Adrenal gland (tissue), 12 donors: ENCODE results near the gene ARAP1. TPM values are rescaled to one million over a fixed set of nuclear protein-coding genes. Genes with fewer than 3 reads are reported as not detected.

Experiments
- DNase-seq, 7 donors: peaks; one replicate each; pipeline ENCODE4 v3.0.0-alpha.2; 2019 to 2020
- H3K27ac ChIP-seq, 5 donors: fragments of 200-600 bp; sonication (generic) in 4 of 5; 1 replicate in 3 of 5; 2 replicates in 2 of 5; pipeline versions ENCODE4 v1.5.1 to v1.8.0; 2016 to 2020; ENCODE audit warnings: mild to moderate bottlenecking in 1 of 5
- H3K27me3 ChIP-seq: fragments of 200-600 bp; 2 replicates; pipeline ENCODE4 v1.8.0; 2021
- H3K36me3 ChIP-seq, 2 donors: fragments of 200-600 bp; replicated peaks in 1 of 2; 1 replicate in 1 of 2; 2 replicates in 1 of 2; pipeline versions ENCODE4 v1.5.1 to v1.8.0; 2018 to 2022
- H3K4me1 ChIP-seq, 2 donors: fragments of 200-600 bp; replicated peaks in 1 of 2; 1 replicate in 1 of 2; 2 replicates in 1 of 2; pipeline versions ENCODE4 v1.5.1 to v1.8.0; 2018 to 2021
- H3K4me3 ChIP-seq, 4 donors: fragments of 200-600 bp; sonication (generic) in 3 of 4; one replicate each; pipeline ENCODE4 v1.5.1; 2016 to 2018
- H3K9me3 ChIP-seq, 3 donors: fragments of 200-600 bp; sonication (generic) in 1 of 3; replicated peaks in 1 of 3; 1 replicate in 2 of 3; 2 replicates in 1 of 3; pipeline versions ENCODE4 v1.5.1 to v1.8.0; 2016 to 2021
- CTCF ChIP-seq, 6 experiments: fragments of 450-650 bp in 4 of 6; fragments of 200-600 bp in 2 of 6; sonication (generic) in 1 of 6; IDR thresholded peaks; 1 replicate in 5 of 6; 2 replicates in 1 of 6; pipeline versions ENCODE4 v1.5.1 to v1.8.0; 2016 to 2021; ENCODE audit warnings: antibody characterized with exemption in 6 of 6, mild to moderate bottlenecking in 2 of 6, moderate library complexity in 1 of 6
- POLR2A ChIP-seq, 2 donors: fragments of 450-650 bp; IDR thresholded peaks; one replicate each; pipeline ENCODE4 v1.6.1; 2017; ENCODE audit warnings: antibody characterized with exemption in 2 of 2, mild to moderate bottlenecking in 2 of 2, moderate library complexity in 1 of 2
- WGBS, 4 donors: extraction: QIAGEN DNeasy Blood & Tissue Kit in 2 of 4; methylation state at CpG; one replicate each; pipeline versions ENCODE4 v1.1.5 to v1.1.7; 2013 to 2017; 5-methylcytosine and 5-hydroxymethylcytosine counted together
- intact Hi-C, 2 donors: fragments of 100-400 bp; cut with DNase I; formaldehyde crosslinking; loops; one replicate each; pipeline versions ENCODE4 v1.14.1 to v1.15.0; 2022 to 2023
- polyA plus RNA-seq, 3 donors: library from polyadenylated mRNA; stranded (reverse); fragments of 200-250 nt in 2 of 3; fragments of 350-450 nt in 1 of 3; fragmentation: Illumina TruSeq in 1 of 3; extraction: RNeasy Lipid Tissue Mini Kit (QIAGEN cat#74804) in 1 of 3; gene quantifications; one replicate each; pipeline ENCODE4 v1.2.3, GENCODE V29; 2013 to 2014
- total RNA-seq, 9 donors: library from RNA; depleted of rRNA in 4 of 9; stranded (reverse); fragments of >200 nt in 4 of 9; fragments of 120-200 nt in 1 of 9; fragmentation: NEBNext Ultra II Directional in 1 of 9; extraction: Animal tissue kit (Norgen Biotek cat#: 25700) in 1 of 9; gene quantifications; one replicate each; pipeline versions ENCODE4 v1.1.0 to v1.2.4, GENCODE V29; 2013 to 2023
- donor health status: healthy with polysubstance abuse.
- donor health status: Bipolar disorder and iron deficiency.
- donor health status: DM: yes; HTN: yes; CAD: no.
- donor health status: DM: no; HTN: no; CAD: no.
- donor health status: DM: no; HTN: no; CAD: no.
- donor health status: DM: yes; HTN: yes; CAD: no.

Gene ARAP1
- total and polyA plus RNA-seq, 12 donors: 30.0 to 217 (median 149) TPM

GRCh38 chr11:72661486-72661885, 90.7 kb downstream of the ARAP1 start:
- no peaks in the 10 kb centered on the region for H3K9me3 ChIP-seq
- no peaks in the 10 kb centered on the region for H3K36me3 ChIP-seq
- 88 to 95% (median 91%) methylated on average over 9 of the region's 9 CpGs for WGBS, 4 donors
- DNase-seq: no peak
- no peaks in the 10 kb centered on the region for H3K4me1 ChIP-seq
- intact Hi-C loops: loop anchor here in 1 of 2 donors (10.0 kb wide), 1 partner anchor 187 kb away; no protein-coding TSS in a partner anchor
- no peak overlapping the region for H3K4me3 ChIP-seq
- no peak for TF ChIP-seq POLR2A (IDR thresholded peaks at IDR 0.05)
- H3K27me3 ChIP-seq: no peaks in the 10 kb centered on the region
- H3K27ac ChIP-seq: no peak overlapping the region

GRCh38 chr11:72658989-72659640, 93.1 kb downstream of the ARAP1 start:
- intact Hi-C loops: no loop called here
- Histone ChIP-seq H3K27ac (no peak overlapping the region), H3K4me3 (no peak overlapping the region), H3K36me3 (no peaks in the 10 kb centered on the region), H3K27me3 (no peaks in the 10 kb centered on the region), H3K4me1 (no peaks in the 10 kb centered on the region), H3K9me3 (no peaks in the 10 kb centered on the region)
- TF ChIP-seq CTCF (IDR thresholded peaks at IDR 0.05): no peak
- no peak for TF ChIP-seq POLR2A (IDR thresholded peaks at IDR 0.05)
- DNase-seq: no peak
- 86 to 93% (median 88%) methylated on average over 6 to 9 of the region's 9 CpGs for WGBS, 4 donors

GRCh38 chr11:72657411-72658100, 94.7 kb downstream of the ARAP1 start:
- Histone ChIP-seq H3K4me3 (no peak overlapping the region), H3K36me3 (no peaks in the 10 kb centered on the region), H3K4me1 (no peaks in the 10 kb centered on the region), H3K27ac (no peak overlapping the region), H3K9me3 (no peaks in the 10 kb centered on the region), H3K27me3 (no peaks in the 10 kb centered on the region)
- 77 to 82% (median 82%) methylated on average over 4 to 6 of the region's 6 CpGs for WGBS, 4 donors
- TF ChIP-seq CTCF (IDR thresholded peaks at IDR 0.05) (no peak), POLR2A (IDR thresholded peaks at IDR 0.05) (no peak)
- intact Hi-C loops: no loop called here
- no peak for DNase-seq

- H3K36me3 ChIP-seq: no peaks in the 10 kb centered on the region
- no peaks in the 10 kb centered on the region for H3K9me3 ChIP-seq
- no peaks in the 10 kb centered on the region for H3K4me1 ChIP-seq
- 51 to 68% (median 62%) methylated on average over 8 to 11 of the region's 11 CpGs for WGBS, 4 donors
- H3K27me3 ChIP-seq: no peaks in the 10 kb centered on the region
- no peak for TF ChIP-seq CTCF (IDR thresholded peaks at IDR 0.05)
- TF ChIP-seq POLR2A (IDR thresholded peaks at IDR 0.05): no peak
- no peak overlapping the region for H3K4me3 ChIP-seq
- H3K27ac ChIP-seq: no peak overlapping the region
- DNase-seq: no peak
- intact Hi-C loops: no loop called here
Observed at GRCh38 chr11:72655896-72656464, 96.2 kb downstream of the ARAP1 start.
